Endothelial cell (in vitro differentiated cells): ENCODE data around the gene EPN1. TPM values are rescaled to one million over a fixed set of nuclear protein-coding genes. Genes with fewer than 3 reads are reported as not detected.
A peak's percentile ranks its signal among the peaks of the same experiment; 100 is the strongest.

Experiments used
- DNase-seq: peaks from one replicate; pipeline ENCODE4 v3.0.0; 2021; ENCODE audit warnings: low spot score
- H3K27ac Mint-ChIP-seq: one replicate; pipeline ENCODE4 v1.8.0; 2021; ENCODE audit warnings: mixed read lengths, inconsistent platforms; ENCODE audit not compliant: unreplicated experiment
- H3K27me3 Mint-ChIP-seq: one replicate; pipeline ENCODE4 v1.8.0; 2021; ENCODE audit warnings: mild to moderate bottlenecking, moderate library complexity, mixed read lengths, inconsistent platforms; ENCODE audit not compliant: unreplicated experiment
- H3K36me3 Mint-ChIP-seq: one replicate; pipeline ENCODE4 v1.8.0; 2021; ENCODE audit warnings: mild to moderate bottlenecking, low read depth, mixed read lengths, inconsistent platforms; ENCODE audit not compliant: unreplicated experiment
- H3K4me1 Mint-ChIP-seq: one replicate; pipeline ENCODE4 v1.8.0; 2021; ENCODE audit warnings: mild to moderate bottlenecking, mixed read lengths, inconsistent platforms; ENCODE audit not compliant: unreplicated experiment
- H3K4me3 Mint-ChIP-seq: one replicate; pipeline ENCODE4 v1.8.0; 2021; ENCODE audit warnings: mild to moderate bottlenecking, mixed read lengths, inconsistent platforms; ENCODE audit not compliant: unreplicated experiment
- H3K9me3 Mint-ChIP-seq: one replicate; pipeline ENCODE4 v1.8.0; 2021; ENCODE audit warnings: mixed read lengths, inconsistent platforms; ENCODE audit not compliant: unreplicated experiment
- total RNA-seq: library from RNA; stranded (reverse); fragmentation: NEBNext Ultra II Directional; extraction: Animal tissue kit (Norgen Biotek cat#: 25700); gene quantifications from one replicate; pipeline ENCODE4 v1.2.1, GENCODE V29; 2021; ENCODE audit not compliant: unreplicated experiment
- TF ChIP-seq, protein P1 (sequence below): fragments of 200-600 bp; sonication (generic); IDR thresholded peaks from one replicate; pipeline ENCODE4 v1.5.0; 2021; ENCODE audit warnings: antibody characterized with exemption; ENCODE audit not compliant: unreplicated experiment

Gene EPN1
- total RNA-seq, 1 donor from 2014 or later, result 250 TPM

DNA sequence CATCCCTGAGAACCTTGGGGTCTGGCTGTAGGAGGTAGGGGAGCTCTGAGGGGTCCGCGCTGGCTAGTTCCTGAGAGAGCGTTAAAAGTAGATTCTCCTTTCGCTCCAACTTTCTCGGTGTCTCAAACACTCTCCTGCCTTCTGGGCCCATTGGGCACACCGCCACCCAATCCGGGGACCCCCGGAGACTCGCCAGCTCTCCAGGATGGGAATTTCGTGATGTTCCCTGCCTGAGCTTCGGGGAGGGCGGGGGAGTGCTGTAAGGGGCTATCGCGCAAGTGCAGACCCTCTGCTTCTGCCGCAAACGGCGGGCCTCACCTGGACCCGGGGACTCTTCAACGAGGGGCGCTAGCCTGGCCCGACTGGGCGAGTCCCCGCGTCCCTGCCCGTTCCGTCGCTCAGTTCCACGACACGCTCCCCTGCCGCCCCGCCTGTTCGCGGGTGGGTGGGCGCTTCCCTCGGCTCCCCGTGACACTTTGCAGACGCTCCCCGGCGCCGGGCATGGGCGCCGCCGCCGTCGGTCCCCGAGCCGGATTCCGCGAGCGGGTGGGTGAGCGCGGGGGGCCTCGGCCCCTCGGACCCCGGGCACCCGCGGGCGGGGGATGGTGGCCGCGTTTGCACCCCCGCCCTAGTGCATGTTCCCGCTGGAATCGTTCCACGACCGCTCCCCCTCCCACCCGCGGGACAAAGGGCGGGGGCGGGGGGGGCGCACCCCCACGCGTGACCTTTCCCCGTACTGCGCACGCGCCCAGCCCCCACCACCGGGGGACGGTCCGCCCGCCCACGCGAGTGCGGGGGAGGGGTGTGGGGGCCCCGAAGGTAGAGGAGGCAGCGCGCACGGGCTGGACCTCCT is 27.1 kb upstream of the EPN1 start, which contains the start of gene CCDC106:
Gene CCDC106, plus strand, starts transcription at position 481 of the 853 bp plus-strand sequence. CDS start 835 bp downstream, outside the sequence.
- peak; percentile 62 for DNase-seq
- peaks cover 19% of the 10 kb centered on the region for H3K4me1 Mint-ChIP-seq
- H3K4me3 Mint-ChIP-seq, result peak within 1 kb of the TSS; percentile 88
- no peaks in the 10 kb centered on the region for H3K9me3 Mint-ChIP-seq
- TF ChIP-seq, protein P1, sequence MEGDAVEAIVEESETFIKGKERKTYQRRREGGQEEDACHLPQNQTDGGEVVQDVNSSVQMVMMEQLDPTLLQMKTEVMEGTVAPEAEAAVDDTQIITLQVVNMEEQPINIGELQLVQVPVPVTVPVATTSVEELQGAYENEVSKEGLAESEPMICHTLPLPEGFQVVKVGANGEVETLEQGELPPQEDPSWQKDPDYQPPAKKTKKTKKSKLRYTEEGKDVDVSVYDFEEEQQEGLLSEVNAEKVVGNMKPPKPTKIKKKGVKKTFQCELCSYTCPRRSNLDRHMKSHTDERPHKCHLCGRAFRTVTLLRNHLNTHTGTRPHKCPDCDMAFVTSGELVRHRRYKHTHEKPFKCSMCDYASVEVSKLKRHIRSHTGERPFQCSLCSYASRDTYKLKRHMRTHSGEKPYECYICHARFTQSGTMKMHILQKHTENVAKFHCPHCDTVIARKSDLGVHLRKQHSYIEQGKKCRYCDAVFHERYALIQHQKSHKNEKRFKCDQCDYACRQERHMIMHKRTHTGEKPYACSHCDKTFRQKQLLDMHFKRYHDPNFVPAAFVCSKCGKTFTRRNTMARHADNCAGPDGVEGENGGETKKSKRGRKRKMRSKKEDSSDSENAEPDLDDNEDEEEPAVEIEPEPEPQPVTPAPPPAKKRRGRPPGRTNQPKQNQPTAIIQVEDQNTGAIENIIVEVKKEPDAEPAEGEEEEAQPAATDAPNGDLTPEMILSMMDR, result no peak
- H3K36me3 Mint-ChIP-seq, result peaks cover 17% of the 10 kb centered on the region
- peak within 1 kb of the TSS; percentile 30 for H3K27ac Mint-ChIP-seq
- H3K27me3 Mint-ChIP-seq, result peaks cover 31% of the 10 kb centered on the region

DNA sequence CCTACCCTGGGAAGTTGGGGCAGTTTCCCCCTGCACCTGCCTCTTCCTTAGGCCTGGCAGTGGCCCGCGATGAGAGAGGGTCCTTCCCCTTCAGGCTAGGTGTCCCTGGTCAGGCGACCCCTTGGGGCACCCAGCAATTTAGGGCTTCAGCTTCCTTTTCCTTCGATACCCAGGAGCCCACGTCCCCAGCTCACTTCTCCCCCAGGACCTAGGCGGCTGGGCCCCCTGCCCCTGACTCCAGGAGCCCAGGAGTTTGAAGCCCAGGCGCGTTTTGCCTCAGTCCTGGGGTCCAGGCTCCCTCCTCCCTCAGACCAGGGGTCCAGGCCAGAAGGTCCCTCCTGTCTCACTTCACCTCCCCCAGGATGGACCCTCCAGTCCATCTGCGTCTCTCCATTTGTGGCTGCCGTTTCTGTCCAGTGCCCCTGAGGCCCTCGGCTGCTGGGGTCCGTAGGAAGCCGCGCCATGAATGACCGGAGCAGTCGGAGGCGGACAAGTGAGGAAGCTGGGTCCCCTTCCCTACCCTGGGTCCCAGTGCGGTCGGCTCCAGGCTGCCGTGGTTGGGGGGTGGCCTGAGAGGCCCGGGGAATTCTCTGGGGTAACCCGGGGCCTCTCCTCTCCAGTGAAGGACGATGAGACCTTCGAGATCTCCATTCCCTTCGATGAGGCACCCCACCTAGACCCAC is 26.3 kb upstream of the EPN1 start:
- DNase-seq, result no peak
- H3K4me1 Mint-ChIP-seq, result peaks cover 15% of the 10 kb centered on the region

DNA sequence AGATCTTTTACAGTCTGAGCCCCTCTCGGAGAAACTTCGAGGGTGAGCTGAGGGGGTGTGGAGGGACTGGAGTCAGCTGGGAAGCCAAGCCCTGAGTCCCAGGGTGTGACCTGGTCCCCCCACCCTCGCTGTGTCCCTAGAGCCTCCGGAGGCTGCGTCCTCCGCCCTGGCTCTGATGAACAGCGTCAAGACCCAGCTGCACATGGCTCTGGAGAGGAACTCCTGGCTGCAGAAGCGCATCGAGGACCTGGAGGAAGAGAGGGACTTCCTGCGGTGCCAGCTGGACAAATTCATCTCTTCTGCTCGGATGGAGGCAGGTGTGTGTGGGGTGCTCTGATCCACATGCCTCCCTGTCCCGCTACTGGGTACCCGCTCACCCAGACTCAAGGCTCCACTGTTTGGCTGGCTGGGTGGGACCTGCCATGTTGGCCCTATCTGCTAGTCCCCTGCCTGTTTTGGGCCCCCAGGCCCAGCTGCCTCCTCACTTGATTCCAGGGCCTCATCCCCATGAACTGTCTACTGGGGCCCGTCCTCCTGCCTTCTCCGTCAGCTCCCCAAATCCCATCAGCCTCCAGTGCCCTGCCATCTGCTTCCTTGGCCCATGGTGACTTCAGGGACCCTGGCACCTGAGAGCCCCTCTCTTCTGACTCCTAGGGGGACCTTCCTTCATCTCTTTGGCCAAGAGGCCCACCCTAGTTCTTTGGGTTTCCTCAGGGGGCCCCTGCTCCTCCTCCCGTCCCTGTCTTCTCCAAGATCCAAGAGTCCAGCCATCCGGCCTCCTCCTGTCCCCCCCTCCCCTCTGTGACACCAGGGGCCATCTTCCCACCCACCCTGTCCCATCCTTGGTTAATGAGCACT is 25.5 kb upstream of the EPN1 start:
- Mint-ChIP-seq H3K9me3 (no peaks in the 10 kb centered on the region), H3K27ac (peak overlapping the region; percentile 42), H3K4me1 (peaks cover 20% of the 10 kb centered on the region), H3K27me3 (peaks cover 36% of the 10 kb centered on the region), H3K4me3 (peak overlapping the region; percentile 88), H3K36me3 (peaks cover 15% of the 10 kb centered on the region)
- DNase-seq, result no peak
- TF ChIP-seq, protein P1, result no peak

More for the DNA sequence above, 26.3 kb upstream of the EPN1 start:
- Mint-ChIP-seq H3K4me3 (peak overlapping the region; percentile 88), H3K27ac (no peak overlapping the region), H3K27me3 (peaks cover 32% of the 10 kb centered on the region), H3K36me3 (peaks cover 12% of the 10 kb centered on the region), H3K9me3 (no peaks in the 10 kb centered on the region)
- TF ChIP-seq, protein P1, result no peak

DNA sequence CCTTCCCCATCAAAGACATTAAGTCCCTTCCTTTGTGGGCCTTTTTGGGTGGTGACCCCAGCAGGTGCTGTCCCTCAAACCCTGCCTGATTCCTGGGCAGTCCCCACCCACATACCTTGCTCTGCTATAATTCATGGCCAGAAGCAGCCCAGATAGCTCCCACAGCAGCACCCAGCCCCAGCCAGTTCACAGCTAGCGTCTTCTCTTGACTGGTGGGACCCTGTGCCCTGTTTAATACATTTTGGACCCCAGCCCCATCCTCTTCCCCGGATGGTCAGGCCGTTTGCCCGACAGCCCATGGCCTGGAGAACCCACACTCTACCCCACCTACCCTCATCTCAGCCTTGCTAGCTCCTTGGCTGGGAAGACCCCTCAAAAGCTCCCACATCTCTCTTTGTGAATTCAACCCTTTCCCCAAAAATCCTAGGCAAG is 24.9 kb upstream of the EPN1 start:
- TF ChIP-seq, protein P1, result no peak
- H3K4me1 Mint-ChIP-seq, result peaks cover 21% of the 10 kb centered on the region
- DNase-seq, result no peak
- H3K36me3 Mint-ChIP-seq, result peaks cover 16% of the 10 kb centered on the region
- no peaks in the 10 kb centered on the region for H3K9me3 Mint-ChIP-seq
- peak overlapping the region; percentile 42 for H3K27ac Mint-ChIP-seq
- peak overlapping the region; percentile 44 for H3K4me3 Mint-ChIP-seq
- peaks cover 37% of the 10 kb centered on the region for H3K27me3 Mint-ChIP-seq
